BE2C (cell line): Measurements from ENCODE around the gene CREB3L4.
A peak's percentile ranks its signal among the peaks of the same experiment; 100 is the strongest.

Experiments
- DNase-seq: peaks from one replicate; pipeline ENCODE4 v3.0.0-alpha.2; 2020
- H3K27me3 ChIP-seq: fragments of 250-450 bp; sonication (Bioruptor Pico); 2 replicates; pipeline ENCODE4 v1.5.1; 2020; ENCODE audit warnings: mild to moderate bottlenecking
- H3K36me3 ChIP-seq: fragments of 250-450 bp; sonication (Bioruptor Pico); 2 replicates; pipeline ENCODE4 v1.5.1; 2020; ENCODE audit warnings: mild to moderate bottlenecking
- H3K4me1 ChIP-seq: fragments of 250-450 bp; sonication (Bioruptor Pico); 2 replicates; pipeline ENCODE4 v1.5.1; 2020
- H3K4me3 ChIP-seq: 2 replicates; pipeline ENCODE4 v1.5.1; 2011; ENCODE audit warnings: low read depth, low read length
- H3K9me3 ChIP-seq: fragments of 250-450 bp; sonication (Bioruptor Pico); 2 replicates; pipeline ENCODE4 v1.5.1; 2020
- CTCF ChIP-seq: IDR thresholded peaks from 2 replicates; pipeline ENCODE4 v1.5.1; 2012; ENCODE audit warnings: mild to moderate bottlenecking, low read depth, low read length

CREB3L4 gene

GRCh38 chr1:153961421-153961820, 6.3 kb upstream of the CREB3L4 start:
- no peak for DNase-seq
- Histone ChIP-seq H3K4me3 (peak overlapping the region; percentile 97), H3K27me3 (no peaks in the 10 kb centered on the region), H3K36me3 (peaks cover 3% of the 10 kb centered on the region), H3K4me1 (peaks cover 3% of the 10 kb centered on the region), H3K9me3 (no peaks in the 10 kb centered on the region)
- TF ChIP-seq CTCF, result no peak

GRCh38 chr1:153962088-153963029, 5.3 kb upstream of the CREB3L4 start:
- no peak for DNase-seq
- H3K27me3 ChIP-seq, result no peaks in the 10 kb centered on the region
- H3K36me3 ChIP-seq, result peaks cover 3% of the 10 kb centered on the region
- H3K9me3 ChIP-seq, result no peaks in the 10 kb centered on the region
- H3K4me3 ChIP-seq, result peak overlapping the region; percentile 97
- H3K4me1 ChIP-seq, result no peaks in the 10 kb centered on the region
- no peak for TF ChIP-seq CTCF

GRCh38 chr1:153963030-153963849, 4.5 kb upstream of the CREB3L4 start, which contains the start of gene SLC39A1:
Gene SLC39A1 (minus strand): TSS chr1:153963537. CDS start chr1:153962715, 822 bp downstream.
- peak within 1 kb of the TSS; percentile 97 for H3K4me3 ChIP-seq
- H3K27me3 ChIP-seq, result no peaks in the 10 kb centered on the region
- TF ChIP-seq CTCF, result no peak
- H3K36me3 ChIP-seq, result peaks cover 3% of the 10 kb centered on the region
- no peaks in the 10 kb centered on the region for H3K4me1 ChIP-seq
- DNase-seq, result peak; percentile 99
- no peaks in the 10 kb centered on the region for H3K9me3 ChIP-seq

GRCh38 chr1:153963850-153964331, 3.8 kb upstream of the CREB3L4 start:
- H3K4me3 ChIP-seq, result peak overlapping the region; percentile 97
- no peaks in the 10 kb centered on the region for H3K9me3 ChIP-seq
- no peaks in the 10 kb centered on the region for H3K27me3 ChIP-seq
- no peaks in the 10 kb centered on the region for H3K4me1 ChIP-seq
- no peak for TF ChIP-seq CTCF
- peaks cover 3% of the 10 kb centered on the region for H3K36me3 ChIP-seq
- no peak for DNase-seq

GRCh38 chr1:153968000-153968363, 280 bp downstream of the CREB3L4 start:
- H3K27me3 ChIP-seq, result no peaks in the 10 kb centered on the region
- DNase-seq, result peak; percentile 35
- no peak for TF ChIP-seq CTCF
- H3K4me1 ChIP-seq, result no peaks in the 10 kb centered on the region
- H3K36me3 ChIP-seq, result no peaks in the 10 kb centered on the region
- no peaks in the 10 kb centered on the region for H3K9me3 ChIP-seq
- peak overlapping the region; percentile 85 for H3K4me3 ChIP-seq
